Measurements from ENCODE around the gene PCA3. TPM values are rescaled to one million over a fixed set of nuclear protein-coding genes. Genes with fewer than 3 reads are reported as not detected.

Gene PCA3
- total and polyA plus RNA-seq, 2 of the 8 experiments (the other 6 are each of a cell fraction or from before 2014, with no cell fraction given): not detected

DNA sequence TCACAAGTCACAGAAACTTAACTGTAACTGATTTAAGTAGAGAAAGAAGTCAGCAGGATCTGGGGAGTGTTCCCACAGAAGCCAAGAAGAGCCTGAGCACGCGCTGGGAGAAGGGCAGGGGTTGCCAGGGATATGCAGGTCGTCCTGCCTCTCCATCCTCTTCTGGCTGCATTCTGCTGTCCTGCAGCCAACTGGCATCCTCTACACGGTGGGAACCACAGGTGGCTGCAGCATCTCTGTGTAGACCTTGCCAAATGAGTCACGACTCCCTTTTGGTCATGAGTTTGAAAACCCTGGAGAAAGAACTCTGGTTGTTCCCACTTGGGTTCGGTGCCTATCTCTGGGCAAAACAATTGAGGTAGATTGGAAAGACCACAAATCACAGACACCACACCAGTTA lies 38.4 kb upstream of the PCA3 start (continued):
- TF ChIP-seq CHD7 (IDR thresholded peaks at IDR 0.05; ENCODE audit: insufficient replicate concordance, low read length) (no peak), POLR2AphosphoS5 (IDR thresholded peaks at IDR 0.05; ENCODE audit: low read depth, low read length) (no peak), CBX8 (IDR thresholded peaks at IDR 0.05; ENCODE audit: borderline replicate concordance, low read depth, low read length) (no peak), GABPA (IDR thresholded peaks at IDR 0.05; ENCODE audit: borderline replicate concordance, insufficient read depth, low read length) (no peak), MAFK (IDR thresholded peaks at IDR 0.05; ENCODE audit: low read depth, low read length) (no peak), RXRA (IDR thresholded peaks at IDR 0.05; ENCODE audit: insufficient read depth, low read depth, low read length) (no peak), SP4 (IDR thresholded peaks at IDR 0.05; ENCODE audit: low read length) (no peak), RAD21 (IDR thresholded peaks at IDR 0.05 in 1 of 2, conservative IDR thresholded peaks at IDR 0.05 in 1 of 2; ENCODE audit: low read depth in 2 of 2, low read length in 2 of 2) (no peak), NRF1 (IDR thresholded peaks at IDR 0.05; ENCODE audit: low read depth, low read length) (no peak), ZNF274 (IDR thresholded peaks at IDR 0.05; ENCODE audit: borderline replicate concordance, extremely low read depth, low read length) (no peak), BCL11A (IDR thresholded peaks at IDR 0.05; ENCODE audit: low read depth in 2 of 2, low read length in 2 of 2) (no peak)

All from H1 (cell line).